ENCODE results near the gene TRABD2A. TPM values are rescaled to one million over a fixed set of nuclear protein-coding genes. Genes with fewer than 3 reads are reported as not detected.

TRABD2A gene
- total and polyA plus RNA-seq, 7 donors, result 0.16 to 46.4 (median 3.6) TPM

- no peak for DNase-seq
- Histone ChIP-seq H3K4me3 (no peak overlapping the region), H3K27ac (no peak overlapping the region), H3K4me1 (no peaks in the 10 kb centered on the region), H3K27me3 (no peaks in the 10 kb centered on the region), H3K36me3 (no peaks in the 10 kb centered on the region), H3K9me3 (peaks cover 0 to 1% (median 0%) of the 10 kb centered on the region in 4 donors)
- WGBS, 2 donors, result 96 to 98% methylated on average over 6 of the region's 6 CpGs
- TF ChIP-seq EP300 (IDR thresholded peaks at IDR 0.05), result no peak
- no peak for TF ChIP-seq CTCF (IDR thresholded peaks at IDR 0.05)
- no peak for TF ChIP-seq POLR2AphosphoS5 (IDR thresholded peaks at IDR 0.05)
- TF ChIP-seq POLR2A (IDR thresholded peaks at IDR 0.05), result no peak
- intact Hi-C loops (cut with DNase I), result no loop called here
Measured at GRCh38 chr2:84811839-84812431, 68.9 kb downstream of the TRABD2A start.

- Histone ChIP-seq H3K27me3 (no peaks in the 10 kb centered on the region), H3K4me1 (no peaks in the 10 kb centered on the region), H3K9me3 (no peaks in the 10 kb centered on the region), H3K4me3 (no peak overlapping the region), H3K27ac (no peak overlapping the region), H3K36me3 (no peaks in the 10 kb centered on the region)
- intact Hi-C loops (cut with DNase I), result no loop called here
- WGBS, 2 donors, result 79 to 86% methylated on average over 4 of the region's 4 CpGs
- DNase-seq, result no peak
- TF ChIP-seq POLR2A (IDR thresholded peaks at IDR 0.05) (no peak), EP300 (IDR thresholded peaks at IDR 0.05) (no peak), POLR2AphosphoS5 (IDR thresholded peaks at IDR 0.05) (no peak), CTCF (IDR thresholded peaks at IDR 0.05) (no peak)
Measured at GRCh38 chr2:84808279-84808678, 72.6 kb downstream of the TRABD2A start.

GRCh38 chr2:84807063-84807485, 73.8 kb downstream of the TRABD2A start:
- Histone ChIP-seq H3K4me1 (no peaks in the 10 kb centered on the region), H3K36me3 (no peaks in the 10 kb centered on the region), H3K27me3 (no peaks in the 10 kb centered on the region), H3K9me3 (no peaks in the 10 kb centered on the region), H3K27ac (no peak overlapping the region), H3K4me3 (no peak overlapping the region)
- intact Hi-C loops (cut with DNase I), result no loop called here
- 62 to 85% methylated on average over 4 of the region's 4 CpGs for WGBS, 2 donors
- TF ChIP-seq CTCF (IDR thresholded peaks at IDR 0.05) (no peak), EP300 (IDR thresholded peaks at IDR 0.05) (no peak), POLR2AphosphoS5 (IDR thresholded peaks at IDR 0.05) (no peak)
- DNase-seq, result no peak

GRCh38 chr2:84805250-84805958, 75.5 kb downstream of the TRABD2A start:
- no peaks in the 10 kb centered on the region for H3K4me1 ChIP-seq
- no peaks in the 10 kb centered on the region for H3K27me3 ChIP-seq
- DNase-seq, result no peak
- no peak overlapping the region for H3K27ac ChIP-seq
- intact Hi-C loops (cut with DNase I), result no loop called here
- H3K36me3 ChIP-seq, result no peaks in the 10 kb centered on the region
- TF ChIP-seq EP300 (IDR thresholded peaks at IDR 0.05) (no peak), POLR2AphosphoS5 (IDR thresholded peaks at IDR 0.05) (no peak), CTCF (IDR thresholded peaks at IDR 0.05) (no peak), POLR2A (IDR thresholded peaks at IDR 0.05) (no peak)
- no peaks in the 10 kb centered on the region for H3K9me3 ChIP-seq
- no peak overlapping the region for H3K4me3 ChIP-seq
- 81 to 82% methylated on average over 1 of the region's 1 CpG for whole genome bisulfite sequencing, 2 donors

Measured in sigmoid colon (tissue), 7 donors.